Thyroid gland (tissue), 4 donors: ENCODE measurements around the gene MAPK10. TPM values are rescaled to one million over a fixed set of nuclear protein-coding genes. Genes with fewer than 3 reads are reported as not detected.
"Not testable (repeated sequence)": the region's sequence is repeated elsewhere in the genome, so short reads cannot be mapped to it uniquely, and the experiment has no call there.

ENCODE experiments used
- DNase-seq, 2 donors: peaks; one replicate each; pipeline ENCODE4 v3.0.0-alpha.2; 2019
- H3K27ac ChIP-seq, 3 donors: fragments of 200-600 bp; sonication (generic); 1 replicate in 2 of 3; 2 replicates in 1 of 3; pipeline ENCODE4 v1.5.1; 2016 to 2019; ENCODE audit warnings: mild to moderate bottlenecking in 1 of 3, moderate library complexity in 1 of 3
- H3K27me3 ChIP-seq: fragments of 200-600 bp; sonication (generic); one replicate; pipeline ENCODE4 v1.5.1; 2019
- H3K36me3 ChIP-seq, 2 donors: fragments of 200-600 bp; sonication (generic); one replicate each; pipeline ENCODE4 v1.5.1; 2016 to 2019
- H3K4me1 ChIP-seq, 2 donors: fragments of 200-600 bp; sonication (generic); one replicate each; pipeline ENCODE4 v1.5.1; 2017 to 2019
- H3K4me3 ChIP-seq, 3 donors: fragments of 200-600 bp; sonication (generic); replicated peaks in 1 of 3; 1 replicate in 2 of 3; 2 replicates in 1 of 3; pipeline ENCODE4 v1.5.1; 2016; ENCODE audit warnings: mild to moderate bottlenecking in 1 of 3
- H3K9me3 ChIP-seq: fragments of 200-600 bp; sonication (generic); one replicate; pipeline ENCODE4 v1.5.1; 2017
- POLR2A ChIP-seq, 2 donors: fragments of 450-650 bp; IDR thresholded peaks; one replicate each; pipeline ENCODE4 v1.6.1; 2017; ENCODE audit warnings: antibody characterized with exemption in 2 of 2, mild to moderate bottlenecking in 2 of 2, moderate library complexity in 1 of 2
- WGBS, 2 donors: methylation state at CpG; one replicate each; pipeline ENCODE4 v1.1.5; 2017; 5-methylcytosine and 5-hydroxymethylcytosine counted together
- intact Hi-C: fragments of 100-400 bp; cut with DNase I; formaldehyde crosslinking; loops from one replicate; pipeline ENCODE4 v1.15.1; 2023
- total RNA-seq, 4 donors: library from RNA; depleted of rRNA; stranded (reverse); fragments of >200 nt; gene quantifications; one replicate each; pipeline ENCODE4 v1.2.3, GENCODE V29; 2016
- TF ChIP-seq, protein P1 (sequence below), 6 experiments: fragments of 200-600 bp in 3 of 6; fragments of 450-650 bp in 3 of 6; sonication (generic) in 3 of 6; IDR thresholded peaks; one replicate each; pipeline ENCODE4 v1.5.1; 2016 to 2019; ENCODE audit warnings: antibody characterized with exemption in 6 of 6, mild to moderate bottlenecking in 2 of 6, inconsistent platforms in 1 of 6, moderate library complexity in 1 of 6

Gene MAPK10
- total RNA-seq, 4 donors from 2014 or later, result 65.4 to 95.0 (median 86.2) TPM

- no peaks in the 10 kb centered on the region for H3K36me3 ChIP-seq
- 92 to 97% methylated on average over 2 of the region's 2 CpGs for WGBS, 2 donors
- H3K9me3 ChIP-seq, result no peaks in the 10 kb centered on the region
- peaks cover 20 to 21% of the 10 kb centered on the region in 2 donors for H3K4me1 ChIP-seq
- no peak overlapping the region for H3K27ac ChIP-seq
- no peak overlapping the region for H3K4me3 ChIP-seq
- no peak for DNase-seq
- H3K27me3 ChIP-seq, result no peaks in the 10 kb centered on the region
- no peak for TF ChIP-seq POLR2A (IDR thresholded peaks at IDR 0.05)
- TF ChIP-seq, protein P1, sequence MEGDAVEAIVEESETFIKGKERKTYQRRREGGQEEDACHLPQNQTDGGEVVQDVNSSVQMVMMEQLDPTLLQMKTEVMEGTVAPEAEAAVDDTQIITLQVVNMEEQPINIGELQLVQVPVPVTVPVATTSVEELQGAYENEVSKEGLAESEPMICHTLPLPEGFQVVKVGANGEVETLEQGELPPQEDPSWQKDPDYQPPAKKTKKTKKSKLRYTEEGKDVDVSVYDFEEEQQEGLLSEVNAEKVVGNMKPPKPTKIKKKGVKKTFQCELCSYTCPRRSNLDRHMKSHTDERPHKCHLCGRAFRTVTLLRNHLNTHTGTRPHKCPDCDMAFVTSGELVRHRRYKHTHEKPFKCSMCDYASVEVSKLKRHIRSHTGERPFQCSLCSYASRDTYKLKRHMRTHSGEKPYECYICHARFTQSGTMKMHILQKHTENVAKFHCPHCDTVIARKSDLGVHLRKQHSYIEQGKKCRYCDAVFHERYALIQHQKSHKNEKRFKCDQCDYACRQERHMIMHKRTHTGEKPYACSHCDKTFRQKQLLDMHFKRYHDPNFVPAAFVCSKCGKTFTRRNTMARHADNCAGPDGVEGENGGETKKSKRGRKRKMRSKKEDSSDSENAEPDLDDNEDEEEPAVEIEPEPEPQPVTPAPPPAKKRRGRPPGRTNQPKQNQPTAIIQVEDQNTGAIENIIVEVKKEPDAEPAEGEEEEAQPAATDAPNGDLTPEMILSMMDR (IDR thresholded peaks at IDR 0.05), result no peak
- intact Hi-C loops, result no loop called here
Observed at GRCh38 chr4:86034616-86035015, 325.2 kb downstream of the MAPK10 start.

DNA sequence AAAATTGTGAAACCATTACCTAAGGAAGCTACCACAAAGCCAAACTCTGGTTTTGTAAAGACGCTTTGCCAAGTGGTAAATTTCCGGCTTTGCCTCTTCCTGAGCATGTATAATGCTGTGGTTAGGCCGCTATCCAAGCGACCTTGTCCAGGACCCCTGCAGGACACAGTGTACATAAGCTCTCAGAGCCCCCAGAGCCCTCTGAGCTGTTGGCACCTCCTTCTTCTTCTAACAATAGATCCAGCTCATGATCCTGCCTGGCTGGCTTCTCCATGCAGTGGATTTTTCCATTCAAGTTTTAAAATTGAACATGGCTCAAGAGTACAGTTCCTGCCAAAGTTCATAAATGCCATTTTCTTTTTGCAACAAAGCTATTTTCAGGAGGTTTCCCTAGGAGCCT lies 326.7 kb downstream of the MAPK10 start:
- H3K9me3 ChIP-seq, result no peaks in the 10 kb centered on the region
- 15 to 18% methylated on average over 4 of the region's 4 CpGs for WGBS, 2 donors
- no peak overlapping the region for H3K4me3 ChIP-seq
- H3K36me3 ChIP-seq, result no peaks in the 10 kb centered on the region
- peak overlapping the region; percentile 86 to 93 (median 86) for H3K27ac ChIP-seq
- peaks cover 20 to 21% of the 10 kb centered on the region in 2 donors for H3K4me1 ChIP-seq
- peak; percentile 55 to 58 for DNase-seq
- intact Hi-C loops, result no loop called here
- no peaks in the 10 kb centered on the region for H3K27me3 ChIP-seq
- TF ChIP-seq POLR2A (IDR thresholded peaks at IDR 0.05), result peak in 1 of 2 donors; percentile 1
- TF ChIP-seq, protein P1 (IDR thresholded peaks at IDR 0.05), result peak in 1 of 6 experiments; percentile 1

DNA sequence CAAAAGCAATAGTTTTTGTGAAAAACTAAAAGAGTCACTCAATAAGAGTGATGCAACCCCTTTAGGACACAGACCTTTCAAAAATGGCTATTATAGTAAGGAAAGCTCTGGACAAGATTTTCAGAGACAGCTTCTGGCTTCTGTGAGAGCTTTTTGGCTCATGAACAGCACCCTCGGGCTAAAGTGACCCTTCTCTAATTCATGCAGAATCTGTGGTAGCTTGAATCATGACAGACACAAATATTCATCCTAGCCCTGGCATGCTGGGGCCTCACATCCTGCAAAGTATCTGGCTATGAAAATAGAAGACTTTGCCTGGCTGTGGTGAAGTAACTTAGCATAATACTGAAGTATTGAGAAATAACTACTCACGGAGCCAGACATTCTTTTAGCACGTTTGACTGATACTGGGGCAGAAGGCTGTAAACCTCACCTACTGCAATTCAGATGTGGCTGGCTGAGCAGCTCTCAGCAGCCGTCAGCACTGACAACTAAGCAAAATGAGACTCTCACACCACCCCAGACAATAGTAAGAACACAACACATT lies 327.3 kb downstream of the MAPK10 start:
- intact Hi-C loops, result no loop called here
- Histone ChIP-seq H3K4me3 (no peak overlapping the region), H3K27me3 (no peaks in the 10 kb centered on the region), H3K9me3 (no peaks in the 10 kb centered on the region), H3K27ac (peak overlapping the region; percentile 86 to 93 (median 86)), H3K4me1 (peaks cover 20 to 21% of the 10 kb centered on the region in 2 donors), H3K36me3 (no peaks in the 10 kb centered on the region)
- peak; percentile 73 to 74 for DNase-seq
- peak in 1 of 2 donors; percentile 48 for TF ChIP-seq POLR2A (IDR thresholded peaks at IDR 0.05)
- TF ChIP-seq, protein P1 (IDR thresholded peaks at IDR 0.05), result no peak
- 6 to 9% methylated on average over 4 of the region's 4 CpGs for WGBS, 2 donors

DNA sequence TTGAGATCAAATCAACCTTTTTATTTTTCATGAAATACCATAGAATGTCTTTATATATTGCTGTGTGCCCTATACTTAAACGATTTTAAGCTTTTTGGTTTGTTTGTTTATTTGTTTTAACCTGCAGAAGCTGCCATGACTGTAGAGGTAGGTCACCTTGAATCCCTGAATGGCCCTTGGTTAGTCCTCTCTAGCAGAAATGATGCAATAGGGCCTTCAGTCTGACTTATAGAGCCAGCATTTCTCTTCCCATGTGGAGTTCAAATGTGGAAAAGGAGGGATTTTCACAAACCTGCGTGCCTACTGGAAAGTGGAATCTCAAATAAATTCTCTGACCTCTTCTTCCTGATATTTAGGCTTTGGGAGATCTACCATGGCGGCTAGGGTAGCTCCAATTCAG lies 327.9 kb downstream of the MAPK10 start:
- Histone ChIP-seq H3K4me3 (no peak overlapping the region), H3K36me3 (no peaks in the 10 kb centered on the region), H3K27ac (peak overlapping the region; percentile 86 to 93 (median 86)), H3K27me3 (no peaks in the 10 kb centered on the region), H3K9me3 (no peaks in the 10 kb centered on the region), H3K4me1 (peaks cover 20 to 21% of the 10 kb centered on the region in 2 donors)
- intact Hi-C loops, result no loop called here
- TF ChIP-seq, protein P1 (IDR thresholded peaks at IDR 0.05), result no peak
- TF ChIP-seq POLR2A (IDR thresholded peaks at IDR 0.05), result no peak
- 83 to 88% methylated on average over 3 of the region's 3 CpGs for WGBS, 2 donors
- DNase-seq, result no peak

DNA sequence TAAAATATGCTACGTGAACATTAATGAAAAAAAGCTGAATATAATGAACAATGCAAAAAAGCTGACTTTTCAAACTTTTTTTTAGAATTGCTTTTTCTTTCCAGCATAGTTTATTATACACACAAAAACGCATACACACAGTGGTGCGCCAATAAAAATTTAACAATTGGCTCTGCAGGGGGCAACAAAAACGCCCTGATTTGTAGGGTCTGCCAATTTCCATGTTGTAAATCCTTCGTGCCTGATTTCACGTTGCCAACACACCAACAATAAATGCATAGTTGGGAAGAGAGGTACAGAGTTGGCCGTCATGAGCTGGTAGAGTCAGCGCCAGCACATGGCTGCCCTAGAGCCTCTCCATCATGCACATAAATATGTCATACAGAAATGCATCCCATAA lies 333.1 kb downstream of the MAPK10 start:
- no peak overlapping the region for H3K27ac ChIP-seq
- H3K36me3 ChIP-seq, result no peaks in the 10 kb centered on the region
- no peak overlapping the region for H3K4me3 ChIP-seq
- H3K9me3 ChIP-seq, result no peaks in the 10 kb centered on the region
- H3K27me3 ChIP-seq, result no peaks in the 10 kb centered on the region
- 89 to 92% methylated on average over 8 of the region's 8 CpGs for WGBS, 2 donors
- intact Hi-C loops, result no loop called here
- DNase-seq, result no peak
- TF ChIP-seq, protein P1 (IDR thresholded peaks at IDR 0.05), result no peak
- no peak for TF ChIP-seq POLR2A (IDR thresholded peaks at IDR 0.05)
- H3K4me1 ChIP-seq, result peaks cover 0 to 7% of the 10 kb centered on the region in 2 donors

DNA sequence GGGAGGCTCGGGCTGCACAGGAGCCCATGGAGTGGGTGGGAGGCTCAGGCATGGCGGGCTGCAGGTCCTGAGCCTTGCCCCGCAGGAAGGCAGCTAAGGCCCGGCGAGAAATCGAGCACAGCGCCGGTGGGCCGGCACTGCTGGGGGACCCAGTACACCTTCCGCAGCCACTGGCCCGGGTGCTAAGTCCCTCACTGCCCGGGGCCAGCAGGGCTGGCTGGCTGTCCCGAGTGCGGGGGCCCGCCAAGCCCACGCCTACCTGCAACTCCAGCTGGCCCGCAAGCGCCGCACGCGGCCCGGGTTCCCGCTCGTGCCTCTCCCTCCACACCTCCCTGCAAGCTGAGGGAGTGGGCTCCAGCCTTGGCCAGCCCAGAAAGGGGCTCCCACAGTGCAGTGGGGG lies 338.2 kb downstream of the MAPK10 start:
- H3K27me3 ChIP-seq, DNase-seq, H3K9me3 ChIP-seq, H3K36me3 ChIP-seq, H3K27ac ChIP-seq, H3K4me3 ChIP-seq, intact Hi-C loops: not testable (repeated sequence)
- 98 to 99% methylated on average over 8 to 15 of the region's 24 CpGs for WGBS, 2 donors
- H3K4me1 ChIP-seq, result peaks cover 3 to 11% of the 10 kb centered on the region in 2 donors
